CD4-positive, alpha-beta T cell treated with Interleukin-21 for 1 hour (primary cell): ENCODE data around the gene NDUFS6.

Experiments
- DNase-seq: peaks from one replicate; pipeline ENCODE4 v3.0.0-alpha.2; 2020

NDUFS6 gene

DNA sequence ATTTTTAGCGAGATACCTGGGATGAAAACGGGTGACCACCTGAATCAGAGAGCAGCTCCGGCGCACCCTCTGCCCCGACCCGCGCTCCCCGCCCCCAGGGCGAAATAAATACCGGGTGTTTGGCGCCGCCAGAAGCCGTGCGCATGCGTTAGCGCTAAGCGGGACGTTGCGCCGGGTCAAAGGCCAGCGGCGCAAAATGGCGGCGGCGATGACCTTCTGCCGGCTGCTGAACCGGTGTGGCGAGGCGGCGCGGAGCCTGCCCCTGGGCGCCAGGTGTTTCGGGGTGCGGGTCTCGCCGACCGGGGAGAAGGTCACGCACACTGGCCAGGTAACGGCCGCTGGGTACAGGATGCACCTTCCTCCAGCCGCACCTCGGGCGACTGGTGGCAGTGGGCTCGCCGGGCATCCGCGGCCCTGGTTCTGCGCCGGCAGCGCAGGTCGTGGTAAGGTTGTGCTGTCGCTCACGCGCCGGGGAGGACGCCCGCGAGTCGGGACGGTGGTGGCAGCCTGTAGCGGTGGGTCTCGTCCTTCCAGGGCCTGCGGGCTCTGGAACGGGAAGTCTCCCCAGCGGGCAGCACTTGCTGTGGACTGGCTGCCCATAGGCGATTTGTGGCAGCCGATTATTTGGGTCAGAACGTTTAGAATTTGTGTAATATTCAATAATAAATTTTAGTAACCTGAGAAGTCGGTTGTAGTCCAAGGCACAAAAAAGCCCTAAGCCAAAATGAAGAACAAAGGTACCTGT lies at the start of gene NDUFS6:
TSS of gene NDUFS6 (plus strand) at position 186 of the 745 bp plus-strand sequence. CDS start at position 197, 11 bp downstream.
- peak; percentile 79 for DNase-seq

GRCh38 chr5:1751864-1752822 lies 49.1 kb upstream of the NDUFS6 start:
- no peak for DNase-seq

DNA sequence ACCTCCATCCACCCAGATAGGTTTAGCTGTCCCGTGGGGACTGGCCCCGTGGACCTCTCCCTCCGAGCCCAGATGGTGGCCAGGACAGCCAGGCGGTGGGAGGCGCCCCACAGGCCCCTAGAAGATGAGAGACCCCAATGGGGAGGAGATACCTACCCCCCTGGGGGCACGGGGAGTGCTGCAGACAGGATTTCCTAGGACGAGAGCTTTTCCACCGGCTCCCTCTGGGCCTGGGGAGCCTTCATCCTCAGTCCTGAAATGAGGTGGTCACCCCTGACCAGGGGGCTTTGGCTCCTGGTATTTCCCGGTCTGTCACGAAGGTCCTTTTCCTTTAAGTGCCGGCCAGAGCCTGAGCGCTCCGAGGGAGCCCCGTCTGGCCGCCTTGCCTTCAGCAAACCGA lies 48.3 kb upstream of the NDUFS6 start:
- DNase-seq = no peak

DNA sequence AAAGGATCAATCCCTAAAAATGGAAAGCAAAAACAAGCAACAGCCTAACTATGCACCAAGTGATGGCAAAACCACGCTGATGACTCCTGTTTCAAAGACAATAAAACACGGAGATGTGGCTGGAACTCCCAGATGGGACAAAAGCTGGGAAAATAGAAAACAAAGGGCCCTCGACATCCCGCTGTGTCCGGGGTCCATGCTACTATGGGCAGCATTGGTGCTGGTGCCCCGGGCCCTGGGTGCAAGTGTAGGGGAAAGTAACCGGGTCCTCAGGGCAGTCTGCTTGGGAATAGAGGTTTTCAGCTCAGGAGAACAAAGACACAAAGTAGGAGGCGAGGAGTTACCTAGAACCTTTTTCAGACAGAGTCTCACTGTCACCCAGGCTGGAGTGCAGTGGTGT lies 47.7 kb upstream of the NDUFS6 start:
- DNase-seq = no peak

DNA sequence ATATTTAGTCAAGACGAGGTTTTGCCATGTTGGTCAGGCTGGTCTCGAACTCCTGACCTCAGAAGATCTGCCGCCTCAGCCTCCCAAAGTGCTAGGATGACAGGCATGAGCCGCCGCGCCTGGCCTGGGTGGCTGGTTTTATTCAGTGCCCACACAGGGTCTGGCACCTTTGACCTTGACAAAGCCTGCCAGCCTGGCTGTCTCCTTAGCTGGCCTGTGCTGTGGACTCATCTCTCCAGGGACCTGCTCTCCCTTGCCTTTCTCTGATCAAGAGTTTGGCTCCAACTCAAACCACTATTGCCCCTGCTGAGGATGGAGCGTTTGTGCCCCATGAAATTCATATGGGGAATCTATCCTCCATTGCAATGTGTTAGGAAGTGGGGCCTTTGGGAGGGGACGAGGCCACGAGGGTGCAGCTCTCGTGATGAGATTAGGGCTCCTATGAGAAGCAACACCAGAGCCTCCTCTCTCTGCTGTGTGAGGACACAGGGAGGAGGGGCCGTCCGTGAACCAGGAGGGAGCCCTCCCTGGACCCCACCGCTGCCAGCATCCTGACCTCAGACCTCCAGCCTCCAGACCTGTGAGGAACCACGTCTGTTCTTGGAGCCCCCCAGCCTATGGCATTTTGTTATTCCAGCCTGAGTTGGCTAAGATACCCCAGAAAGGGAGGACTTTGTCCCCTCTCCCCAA lies 46.5 kb upstream of the NDUFS6 start:
- DNase-seq = no peak

- no peak for DNase-seq
Measured at GRCh38 chr5:1755321-1755949, 45.8 kb upstream of the NDUFS6 start.

- DNase-seq = no peak
Measured at GRCh38 chr5:1756481-1756880, 44.7 kb upstream of the NDUFS6 start.

DNA sequence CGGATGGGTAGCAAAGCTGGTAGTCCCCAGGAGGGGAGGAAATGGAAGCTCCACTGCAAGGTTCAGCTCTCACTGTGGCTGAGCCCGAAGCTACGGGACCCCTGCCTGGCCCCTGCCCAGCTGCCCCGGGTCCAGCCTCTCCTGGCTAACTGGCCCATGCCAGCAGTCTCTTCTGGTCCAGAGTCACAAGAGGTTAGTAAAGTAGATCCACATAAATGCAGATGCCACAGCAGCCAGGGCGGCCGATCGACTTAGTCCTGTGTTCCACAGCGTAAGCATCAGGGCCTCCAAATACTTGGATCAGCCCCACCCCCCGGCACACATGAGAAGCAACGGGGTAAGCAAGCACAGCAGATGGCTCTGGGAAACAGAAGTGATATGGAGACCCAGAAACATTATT lies 43.7 kb upstream of the NDUFS6 start:
- no peak for DNase-seq

- DNase-seq = no peak
Measured at GRCh38 chr5:1758574-1758973, 42.6 kb upstream of the NDUFS6 start.

- no peak for DNase-seq
Measured at GRCh38 chr5:1759378-1759970, 41.7 kb upstream of the NDUFS6 start.

- DNase-seq = no peak
Measured at GRCh38 chr5:1760231-1760630, 41.0 kb upstream of the NDUFS6 start.

- no peak for DNase-seq
Measured at GRCh38 chr5:1760656-1761452, 40.4 kb upstream of the NDUFS6 start.

DNA sequence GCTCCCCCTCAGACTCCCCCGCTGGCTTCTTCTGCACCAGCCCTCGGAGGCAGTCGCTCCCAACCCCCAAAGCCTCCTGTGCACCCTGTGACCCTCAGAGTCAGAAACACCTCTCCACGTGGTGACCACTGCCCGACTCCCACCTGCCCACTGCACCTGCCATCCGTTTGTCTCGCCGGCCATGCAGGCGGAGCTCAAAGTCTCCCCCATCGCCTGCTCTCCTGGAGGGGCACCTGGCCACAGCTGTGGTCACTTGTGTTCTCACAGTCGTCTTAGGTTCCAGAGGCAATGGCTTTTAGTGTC lies 39.8 kb upstream of the NDUFS6 start:
- no peak for DNase-seq

DNA sequence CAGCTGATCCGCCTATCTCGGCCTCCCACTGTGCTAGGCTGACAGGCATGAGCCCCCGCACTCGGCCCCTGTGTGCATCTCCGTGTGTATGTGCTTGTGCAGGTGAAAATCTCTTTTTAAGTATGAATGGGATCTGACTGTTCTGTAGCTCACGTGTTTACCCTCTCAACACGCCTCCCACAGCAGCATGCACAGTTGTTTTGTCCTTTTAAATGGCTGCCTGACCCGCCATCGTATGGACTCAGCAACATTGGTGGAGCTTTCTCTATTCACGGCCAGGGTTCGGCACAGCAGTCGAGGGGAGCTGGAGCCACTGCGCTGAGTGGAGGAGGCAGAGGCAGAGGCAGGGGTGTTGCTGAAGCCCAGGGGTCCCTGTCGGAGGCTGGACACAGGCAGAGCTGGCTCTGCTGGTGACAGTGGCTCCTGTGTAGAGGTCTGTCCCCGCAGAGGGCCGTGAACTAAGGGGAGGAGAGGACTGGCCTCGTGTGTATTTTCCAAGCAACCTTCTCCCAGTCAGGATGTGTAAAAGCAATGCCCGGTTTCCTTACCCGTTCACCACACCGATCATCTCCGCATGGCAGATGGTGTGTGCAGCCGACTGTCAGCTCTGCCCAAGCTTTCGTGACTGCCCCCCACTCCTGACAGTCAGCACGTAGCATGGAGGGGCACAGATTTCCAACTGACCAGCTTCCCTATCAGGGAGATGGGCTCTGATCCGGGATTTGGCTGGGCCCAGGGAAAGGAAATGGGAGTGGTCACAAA lies 38.9 kb upstream of the NDUFS6 start:
- DNase-seq = no peak

- DNase-seq = no peak
Measured at GRCh38 chr5:1762883-1763547, 38.2 kb upstream of the NDUFS6 start.

GRCh38 chr5:1763548-1763911 lies 37.7 kb upstream of the NDUFS6 start:
- DNase-seq = peak; percentile 48

DNA sequence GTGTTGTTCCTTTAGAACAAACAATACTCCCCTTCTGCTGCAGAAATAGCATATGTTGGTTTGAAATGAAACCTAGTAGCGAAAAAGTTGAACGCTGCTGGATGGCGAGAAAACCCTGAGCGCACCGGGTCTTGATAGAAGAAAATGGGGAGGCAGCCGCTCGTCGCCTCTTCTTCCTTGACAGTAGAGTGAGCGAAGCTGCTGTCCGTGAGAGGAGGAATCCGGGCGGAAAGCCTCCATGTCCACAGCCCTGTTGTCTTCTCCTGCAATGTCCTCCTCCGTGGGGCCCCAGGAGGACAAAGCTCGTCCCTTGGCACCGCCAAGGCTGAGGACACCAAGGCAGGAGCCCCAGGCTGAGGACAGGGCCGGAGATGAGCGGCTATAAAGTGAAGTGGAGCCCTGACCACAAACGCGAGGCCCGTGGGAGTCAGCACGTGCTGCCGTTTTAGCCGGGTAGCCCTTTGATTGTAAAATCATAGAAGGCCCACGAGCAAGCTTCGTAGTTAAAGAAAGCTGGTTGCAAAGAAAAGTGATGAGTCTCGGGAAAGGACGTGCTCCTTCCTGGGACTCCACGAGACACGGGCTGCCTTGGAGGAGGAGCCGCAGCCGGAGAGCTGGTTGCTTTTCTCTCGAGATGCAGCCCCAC lies 37.1 kb upstream of the NDUFS6 start:
- DNase-seq = no peak

DNA sequence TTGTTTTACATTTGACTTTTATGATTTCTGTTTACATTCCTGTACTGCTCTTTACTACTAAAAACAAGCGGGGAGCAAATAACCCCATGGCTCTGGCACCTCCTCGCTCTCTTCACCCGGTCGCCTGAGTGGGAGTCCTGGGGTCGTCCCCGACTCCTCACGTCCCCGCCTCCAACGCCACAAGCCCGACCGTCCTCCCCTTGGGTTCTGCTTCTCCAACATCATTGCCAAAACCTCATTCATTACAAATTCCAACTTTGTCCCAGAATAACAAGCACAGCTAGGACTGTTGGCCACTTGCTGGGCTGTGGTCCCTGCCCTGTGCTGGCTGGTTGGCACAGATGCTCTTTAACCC lies 36.6 kb upstream of the NDUFS6 start:
- DNase-seq = no peak

- DNase-seq = no peak
Measured at GRCh38 chr5:1765141-1765879, 35.9 kb upstream of the NDUFS6 start.
